ENCODE measurements around the gene AZIN2.

AZIN2 gene

GRCh38 chr1:33080885-33081553, at the start of gene AZIN2:
AZIN2 (plus strand) TSS chr1:33081153; CDS start chr1:33082250, 1,097 bp downstream.
- Histone ChIP-seq H3K9me3 (ENCODE audit: insufficient read depth, low read length, severe bottlenecking) (no peaks in the 10 kb centered on the region), H3K4me2 (ENCODE audit: insufficient read depth, low read length) (peak within 1 kb of the TSS; percentile 97), H3K27me3 (ENCODE audit: insufficient read depth, low read length, poor library complexity) (no peaks in the 10 kb centered on the region), H3K4me3 (ENCODE audit: low read depth in 1 of 2, low read length in 2 of 2) (peak within 1 kb of the TSS; percentile 21 to 75; a peak in 3 of 4 replicates), H2AFZ (ENCODE audit: low read depth, low read length) (peak within 1 kb of the TSS; percentile 89), H3K79me2 (ENCODE audit: insufficient read depth, low read length) (no peaks in the 10 kb centered on the region), H3K27ac (ENCODE audit: low read length) (peak within 1 kb of the TSS; percentile 59), H3K4me1 (ENCODE audit: insufficient read depth, low read length) (peaks cover 19% of the 10 kb centered on the region), H4K20me1 (ENCODE audit: insufficient read depth, low read length) (no peaks in the 10 kb centered on the region), H3K9ac (ENCODE audit: low read depth, low read length) (peak within 1 kb of the TSS; percentile 68), H3K36me3 (ENCODE audit: insufficient read depth, low read length) (no peaks in the 10 kb centered on the region)
- TF ChIP-seq, protein P1, sequence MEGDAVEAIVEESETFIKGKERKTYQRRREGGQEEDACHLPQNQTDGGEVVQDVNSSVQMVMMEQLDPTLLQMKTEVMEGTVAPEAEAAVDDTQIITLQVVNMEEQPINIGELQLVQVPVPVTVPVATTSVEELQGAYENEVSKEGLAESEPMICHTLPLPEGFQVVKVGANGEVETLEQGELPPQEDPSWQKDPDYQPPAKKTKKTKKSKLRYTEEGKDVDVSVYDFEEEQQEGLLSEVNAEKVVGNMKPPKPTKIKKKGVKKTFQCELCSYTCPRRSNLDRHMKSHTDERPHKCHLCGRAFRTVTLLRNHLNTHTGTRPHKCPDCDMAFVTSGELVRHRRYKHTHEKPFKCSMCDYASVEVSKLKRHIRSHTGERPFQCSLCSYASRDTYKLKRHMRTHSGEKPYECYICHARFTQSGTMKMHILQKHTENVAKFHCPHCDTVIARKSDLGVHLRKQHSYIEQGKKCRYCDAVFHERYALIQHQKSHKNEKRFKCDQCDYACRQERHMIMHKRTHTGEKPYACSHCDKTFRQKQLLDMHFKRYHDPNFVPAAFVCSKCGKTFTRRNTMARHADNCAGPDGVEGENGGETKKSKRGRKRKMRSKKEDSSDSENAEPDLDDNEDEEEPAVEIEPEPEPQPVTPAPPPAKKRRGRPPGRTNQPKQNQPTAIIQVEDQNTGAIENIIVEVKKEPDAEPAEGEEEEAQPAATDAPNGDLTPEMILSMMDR (IDR thresholded peaks at IDR 0.05; ENCODE audit: borderline replicate concordance, extremely low read depth, low read length, poor library complexity, severe bottlenecking): peak; percentile 12
- TF ChIP-seq EZH2 (IDR thresholded peaks at IDR 0.05; ENCODE audit: borderline replicate concordance, low read depth, low read length, severe bottlenecking): no peak
- ATAC-seq (ENCODE audit: insufficient read depth, low read depth) (peak; percentile 99), DNase-seq (peak; percentile 97)

- Histone ChIP-seq H3K4me1 (ENCODE audit: insufficient read depth, low read length) (peaks cover 34% of the 10 kb centered on the region), H3K36me3 (ENCODE audit: insufficient read depth, low read length) (peaks cover 71% of the 10 kb centered on the region), H3K9me3 (ENCODE audit: insufficient read depth, low read length, severe bottlenecking) (no peaks in the 10 kb centered on the region), H4K20me1 (ENCODE audit: insufficient read depth, low read length) (peaks cover 68% of the 10 kb centered on the region), H3K9ac (ENCODE audit: low read depth, low read length) (no peak overlapping the region), H3K27me3 (ENCODE audit: insufficient read depth, low read length, poor library complexity) (no peaks in the 10 kb centered on the region), H2AFZ (ENCODE audit: low read depth, low read length) (no peak overlapping the region), H3K4me2 (ENCODE audit: insufficient read depth, low read length) (0 out of 2 replicates have a peak overlapping the region, but pooled peaks have one; percentile 25), H3K4me3 (ENCODE audit: low read depth in 1 of 2, low read length in 2 of 2) (no peak overlapping the region), H3K27ac (ENCODE audit: low read length) (no peak overlapping the region), H3K79me2 (ENCODE audit: insufficient read depth, low read length) (peaks cover 96% of the 10 kb centered on the region)
- DNase-seq (no peak), ATAC-seq (ENCODE audit: insufficient read depth, low read depth) (no peak)
- TF ChIP-seq, protein P1 (IDR thresholded peaks at IDR 0.05; ENCODE audit: borderline replicate concordance, extremely low read depth, low read length, poor library complexity, severe bottlenecking): no peak
- TF ChIP-seq EZH2 (IDR thresholded peaks at IDR 0.05; ENCODE audit: borderline replicate concordance, low read depth, low read length, severe bottlenecking): no peak
Measured at GRCh38 chr1:33031506-33031905, 49.4 kb upstream of the AZIN2 start.

GRCh38 chr1:33032126-33032869, 48.7 kb upstream of the AZIN2 start:
- Histone ChIP-seq H3K9ac (ENCODE audit: low read depth, low read length) (no peak overlapping the region), H3K4me2 (ENCODE audit: insufficient read depth, low read length) (peak overlapping the region; percentile 25; the same call in 1 of the 2 replicates)
- no peak for ATAC-seq (ENCODE audit: insufficient read depth, low read depth)

More at GRCh38 chr1:33032126-33032869, 48.7 kb upstream of the AZIN2 start:
- peaks cover 39% of the 10 kb centered on the region for H3K4me1 ChIP-seq (ENCODE audit: insufficient read depth, low read length)
- no peaks in the 10 kb centered on the region for H3K27me3 ChIP-seq (ENCODE audit: insufficient read depth, low read length, poor library complexity)
- no peak for DNase-seq
- H3K9me3 ChIP-seq (ENCODE audit: insufficient read depth, low read length, severe bottlenecking): no peaks in the 10 kb centered on the region
- no peak overlapping the region for H2AFZ ChIP-seq (ENCODE audit: low read depth, low read length)
- H3K36me3 ChIP-seq (ENCODE audit: insufficient read depth, low read length): peaks cover 71% of the 10 kb centered on the region
- peaks cover 64% of the 10 kb centered on the region for H4K20me1 ChIP-seq (ENCODE audit: insufficient read depth, low read length)
- no peak overlapping the region for H3K4me3 ChIP-seq (ENCODE audit: low read depth in 1 of 2, low read length in 2 of 2)
- peaks cover 93% of the 10 kb centered on the region for H3K79me2 ChIP-seq (ENCODE audit: insufficient read depth, low read length)
- no peak for TF ChIP-seq EZH2 (IDR thresholded peaks at IDR 0.05; ENCODE audit: borderline replicate concordance, low read depth, low read length, severe bottlenecking)
- TF ChIP-seq, protein P1 (IDR thresholded peaks at IDR 0.05; ENCODE audit: borderline replicate concordance, extremely low read depth, low read length, poor library complexity, severe bottlenecking): no peak
- no peak overlapping the region for H3K27ac ChIP-seq (ENCODE audit: low read length)
